Measurements from ENCODE around the gene EPSTI1.
A peak's percentile ranks its signal among the peaks of the same experiment; 100 is the strongest.
"Not testable (repeated sequence)": the region's sequence is repeated elsewhere in the genome, so short reads cannot be mapped to it uniquely, and the experiment has no call there.

The EPSTI1 gene

GRCh38 chr13:42991898-42992763 lies at the start of gene EPSTI1:
Gene EPSTI1 (minus strand): TSS chr13:42992241. CDS start chr13:42992165, 76 bp downstream.
- DNase-seq = peak; percentile 19

GRCh38 chr13:43041369-43041921 lies 49.4 kb upstream of the EPSTI1 start:
- no peak for DNase-seq

- not testable (repeated sequence) for DNase-seq
Observed at GRCh38 chr13:43040581-43041368, 48.7 kb upstream of the EPSTI1 start.

GRCh38 chr13:43039966-43040365 lies 47.9 kb upstream of the EPSTI1 start:
- no peak for DNase-seq

GRCh38 chr13:43036351-43037250 lies 44.6 kb upstream of the EPSTI1 start:
- DNase-seq = no peak

GRCh38 chr13:43033038-43033437 lies 41.0 kb upstream of the EPSTI1 start:
- no peak for DNase-seq

- no peak for DNase-seq
Observed at GRCh38 chr13:43031881-43032280, 39.8 kb upstream of the EPSTI1 start.

GRCh38 chr13:43030548-43030947 lies 38.5 kb upstream of the EPSTI1 start:
- DNase-seq = no peak

- no peak for DNase-seq
Observed at GRCh38 chr13:43026262-43026661, 34.2 kb upstream of the EPSTI1 start.

GRCh38 chr13:43023289-43023963 lies 31.4 kb upstream of the EPSTI1 start, which contains the start of gene DNAJC15:
Gene DNAJC15 (plus strand): TSS chr13:43023586. CDS start chr13:43023627, 41 bp downstream.
- DNase-seq = peak; percentile 61

- DNase-seq = no peak
Observed at GRCh38 chr13:43022934-43023288, 30.9 kb upstream of the EPSTI1 start.

- no peak for DNase-seq
Observed at GRCh38 chr13:43021926-43022670, 30.1 kb upstream of the EPSTI1 start.

- no peak for DNase-seq
Observed at GRCh38 chr13:43020794-43021193, 28.8 kb upstream of the EPSTI1 start.

- DNase-seq = no peak
Observed at GRCh38 chr13:43019811-43020210, 27.8 kb upstream of the EPSTI1 start.

- no peak for DNase-seq
Observed at GRCh38 chr13:43016226-43016625, 24.2 kb upstream of the EPSTI1 start.

GRCh38 chr13:43014162-43014561 lies 22.1 kb upstream of the EPSTI1 start:
- no peak for DNase-seq

- no peak for DNase-seq
Observed at GRCh38 chr13:43009506-43009905, 17.5 kb upstream of the EPSTI1 start.

- no peak for DNase-seq
Observed at GRCh38 chr13:43008596-43008995, 16.6 kb upstream of the EPSTI1 start.

- DNase-seq = no peak
Observed at GRCh38 chr13:43006893-43007631, 15.0 kb upstream of the EPSTI1 start.

GRCh38 chr13:43005460-43006236 lies 13.6 kb upstream of the EPSTI1 start:
- DNase-seq = no peak

All from kidney glomerular epithelial cell (primary cell).